HepG2 (cell line): Measurements from ENCODE around the gene ACAP2. TPM values are rescaled to one million over a fixed set of nuclear protein-coding genes. Genes with fewer than 3 reads are reported as not detected.

Experiments used
- AHDC1 ChIP-seq: sonication (generic); formaldehyde crosslinking; IDR thresholded peaks from 2 replicates; pipeline ENCODE4 v1.5.1; 2020; ENCODE audit warnings: mild to moderate bottlenecking, missing genetic modification reagents, borderline replicate concordance
- CBX1 ChIP-seq: IDR thresholded peaks from one replicate; pipeline ENCODE4 v1.6.1; 2016; ENCODE audit warnings: antibody characterized with exemption, low read depth
- EED ChIP-seq: sonication (generic); formaldehyde crosslinking; IDR thresholded peaks from 2 replicates; pipeline ENCODE4 v1.5.0; 2020; ENCODE audit warnings: mild to moderate bottlenecking, missing genetic modification reagents
- HHEX ChIP-seq: IDR thresholded peaks from 2 replicates; pipeline ENCODE4 v1.6.1; 2016; ENCODE audit warnings: control low read depth
- KLF9 ChIP-seq: IDR thresholded peaks from 2 replicates; pipeline ENCODE4 v1.6.1; 2016; ENCODE audit warnings: low read depth
- MEIS2 ChIP-seq: sonication (generic); formaldehyde crosslinking; IDR thresholded peaks from 2 replicates; pipeline ENCODE4 v1.9.0; 2021; ENCODE audit warnings: mild to moderate bottlenecking, missing genetic modification reagents
- NAIF1 ChIP-seq: sonication (generic); formaldehyde crosslinking; IDR thresholded peaks from 2 replicates; pipeline ENCODE4 v1.5.0; 2020; ENCODE audit warnings: mild to moderate bottlenecking, missing genetic modification reagents, borderline replicate concordance
- RARA ChIP-seq: IDR thresholded peaks from 2 replicates; pipeline ENCODE4 v1.6.1; 2016; ENCODE audit warnings: missing genetic modification reagents, missing compliant biosample characterization
- RCOR2 ChIP-seq: IDR thresholded peaks from 2 replicates; pipeline ENCODE4 v1.6.1; 2016; ENCODE audit warnings: missing biosample characterization, missing genetic modification reagents
- SIX4 ChIP-seq: sonication (generic); formaldehyde crosslinking; IDR thresholded peaks from 2 replicates; pipeline ENCODE4 v1.4.0; 2020; ENCODE audit warnings: missing genetic modification reagents
- SMARCE1 ChIP-seq: fragments of 450-650 bp; IDR thresholded peaks from 2 replicates; pipeline ENCODE4 v1.6.1; 2017; ENCODE audit warnings: borderline replicate concordance
- TARDBP ChIP-seq: sonication (generic); formaldehyde crosslinking; IDR thresholded peaks from 2 replicates; pipeline ENCODE4 v1.8.0; 2022; ENCODE audit warnings: mild to moderate bottlenecking, missing genetic modification reagents
- TOE1 ChIP-seq: sonication (generic); formaldehyde crosslinking; IDR thresholded peaks from 2 replicates; pipeline ENCODE4 v1.4.0; 2020; ENCODE audit warnings: mild to moderate bottlenecking, missing genetic modification reagents
- TP53 ChIP-seq: sonication (generic); formaldehyde crosslinking; conservative IDR thresholded peaks from 2 replicates; pipeline ENCODE4 v1.4.0; 2020; ENCODE audit warnings: missing genetic modification reagents
- ZNF749 ChIP-seq: sonication (generic); formaldehyde crosslinking; IDR thresholded peaks from 2 replicates; pipeline ENCODE4 v1.8.0; 2022; ENCODE audit warnings: mild to moderate bottlenecking, missing genetic modification reagents, moderate library complexity, borderline replicate concordance
- polyA plus RNA-seq, 8 experiments: library from polyadenylated mRNA; depleted of rRNA in 3 of 8; stranded (reverse) in 7 of 8; unstranded in 1 of 8; fragments of >200 nt; fragmentation: Illumina TruSeq in 4 of 8; extraction: Trizol in 4 of 8; gene quantifications; 2 replicates each; pipeline versions ENCODE4 v1.2.1 to v1.2.3, GENCODE V29; 2011 to 2016; ENCODE audit warnings: low read depth in 4 of 8, missing spikeins in 1 of 8, mixed read lengths in 1 of 8; ENCODE audit not compliant: insufficient read depth in 1 of 8
- total RNA-seq, 5 experiments: library from RNA; depleted of rRNA; stranded (reverse); fragments of >200 nt; fragmentation: Illumina TruSeq; extraction: Trizol; gene quantifications; 2 replicates each; pipeline ENCODE4 v1.2.3, GENCODE V29; 2016; ENCODE audit warnings: low read depth in 1 of 5
- TF ChIP-seq, protein P1 (sequence below): sonication (generic); formaldehyde crosslinking; IDR thresholded peaks from 2 replicates; pipeline ENCODE4 v1.9.0; 2021; ENCODE audit warnings: missing genetic modification reagents, borderline replicate concordance
- TF ChIP-seq, protein P2 (sequence below): IDR thresholded peaks from 2 replicates; pipeline ENCODE4 v1.6.1; 2016
- TF ChIP-seq, protein P3 (sequence below): sonication (generic); formaldehyde crosslinking; conservative IDR thresholded peaks from 2 replicates; pipeline ENCODE4 v1.4.0; 2020; ENCODE audit warnings: missing genetic modification reagents

Gene ACAP2
- total and polyA plus RNA-seq, 2 of the 13 experiments (the other 11 are each of a cell fraction or from before 2014, with no cell fraction given), result 7.3 to 23.9 TPM

DNA sequence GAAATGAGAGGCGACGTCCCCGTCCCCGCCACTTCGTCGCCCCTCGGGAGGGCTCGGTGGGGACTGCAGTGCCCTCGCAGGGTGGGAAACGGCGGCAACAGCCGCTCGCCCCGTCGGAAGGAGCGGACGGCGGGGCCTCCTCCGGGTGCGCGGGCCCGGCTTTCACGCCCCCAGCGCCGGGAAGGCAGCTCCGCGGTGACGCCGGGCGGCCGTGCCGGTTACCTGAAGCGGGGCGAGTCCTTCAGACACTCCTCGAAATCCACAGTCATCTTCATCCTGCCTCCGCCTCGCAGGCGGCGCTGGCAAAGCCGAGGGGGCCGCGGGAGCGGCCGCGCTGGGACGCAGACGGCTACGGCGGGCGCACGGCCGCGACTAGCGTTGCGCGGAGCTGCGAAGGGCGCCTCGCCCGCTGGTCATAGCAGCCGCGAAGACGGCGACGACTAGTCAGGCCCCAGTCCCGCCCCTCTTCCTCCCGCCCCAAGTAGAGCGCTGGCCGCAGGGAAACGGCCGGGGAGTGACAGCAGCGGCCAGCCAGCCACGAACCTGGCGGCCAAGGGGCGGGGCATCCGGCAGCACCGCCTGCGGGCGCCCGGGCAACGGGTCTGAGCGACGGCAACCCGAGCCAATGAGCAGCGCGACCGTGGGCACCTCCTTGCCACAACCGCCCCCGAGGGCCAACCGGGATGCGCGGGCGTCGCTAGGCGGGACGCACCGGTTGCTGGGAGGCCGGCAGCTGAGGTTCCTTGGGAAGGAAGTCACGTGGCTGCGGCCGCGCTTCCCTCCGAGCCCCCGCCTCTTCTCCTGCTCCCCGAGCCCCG is at the start of gene ACAP2 (continued):
- TF ChIP-seq AHDC1, result no peak
- no peak for TF ChIP-seq TP53 (CRISPR knock-in tag)
- no peak for TF ChIP-seq TARDBP (CRISPR knock-in tag)
- TF ChIP-seq ZNF749, result peak; percentile 73; the same call in 1 of the 2 replicates
- TF ChIP-seq NAIF1 (CRISPR knock-in tag), result peak; percentile 91; the same call in 1 of the 2 replicates
- TF ChIP-seq TOE1 (CRISPR knock-in tag), result no peak; the same call in 1 of the 2 replicates
- TF ChIP-seq HHEX (CRISPR knock-in tag), result no peak
- TF ChIP-seq EED (CRISPR knock-in tag), result no peak; the same call in 1 of the 2 replicates
- no peak for TF ChIP-seq KLF9
- TF ChIP-seq SIX4 (CRISPR knock-in tag), result no peak; the same call in 1 of the 2 replicates
- TF ChIP-seq RARA (CRISPR knock-in tag), result no peak
- TF ChIP-seq, protein P1, sequence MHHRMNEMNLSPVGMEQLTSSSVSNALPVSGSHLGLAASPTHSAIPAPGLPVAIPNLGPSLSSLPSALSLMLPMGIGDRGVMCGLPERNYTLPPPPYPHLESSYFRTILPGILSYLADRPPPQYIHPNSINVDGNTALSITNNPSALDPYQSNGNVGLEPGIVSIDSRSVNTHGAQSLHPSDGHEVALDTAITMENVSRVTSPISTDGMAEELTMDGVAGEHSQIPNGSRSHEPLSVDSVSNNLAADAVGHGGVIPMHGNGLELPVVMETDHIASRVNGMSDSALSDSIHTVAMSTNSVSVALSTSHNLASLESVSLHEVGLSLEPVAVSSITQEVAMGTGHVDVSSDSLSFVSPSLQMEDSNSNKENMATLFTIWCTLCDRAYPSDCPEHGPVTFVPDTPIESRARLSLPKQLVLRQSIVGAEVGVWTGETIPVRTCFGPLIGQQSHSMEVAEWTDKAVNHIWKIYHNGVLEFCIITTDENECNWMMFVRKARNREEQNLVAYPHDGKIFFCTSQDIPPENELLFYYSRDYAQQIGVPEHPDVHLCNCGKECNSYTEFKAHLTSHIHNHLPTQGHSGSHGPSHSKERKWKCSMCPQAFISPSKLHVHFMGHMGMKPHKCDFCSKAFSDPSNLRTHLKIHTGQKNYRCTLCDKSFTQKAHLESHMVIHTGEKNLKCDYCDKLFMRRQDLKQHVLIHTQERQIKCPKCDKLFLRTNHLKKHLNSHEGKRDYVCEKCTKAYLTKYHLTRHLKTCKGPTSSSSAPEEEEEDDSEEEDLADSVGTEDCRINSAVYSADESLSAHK (CRISPR knock-in tag), result no peak
- TF ChIP-seq, protein P2, sequence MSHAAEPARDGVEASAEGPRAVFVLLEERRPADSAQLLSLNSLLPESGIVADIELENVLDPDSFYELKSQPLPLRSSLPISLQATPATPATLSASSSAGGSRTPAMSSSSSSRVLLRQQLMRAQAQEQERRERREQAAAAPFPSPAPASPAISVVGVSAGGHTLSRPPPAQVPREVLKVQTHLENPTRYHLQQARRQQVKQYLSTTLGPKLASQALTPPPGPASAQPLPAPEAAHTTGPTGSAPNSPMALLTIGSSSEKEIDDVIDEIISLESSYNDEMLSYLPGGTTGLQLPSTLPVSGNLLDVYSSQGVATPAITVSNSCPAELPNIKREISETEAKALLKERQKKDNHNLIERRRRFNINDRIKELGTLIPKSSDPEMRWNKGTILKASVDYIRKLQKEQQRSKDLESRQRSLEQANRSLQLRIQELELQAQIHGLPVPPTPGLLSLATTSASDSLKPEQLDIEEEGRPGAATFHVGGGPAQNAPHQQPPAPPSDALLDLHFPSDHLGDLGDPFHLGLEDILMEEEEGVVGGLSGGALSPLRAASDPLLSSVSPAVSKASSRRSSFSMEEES (CRISPR knock-in tag), result peak; percentile 64; the same call in 1 of the 2 replicates
- TF ChIP-seq MEIS2 (CRISPR knock-in tag), result no peak
- TF ChIP-seq, protein P3, sequence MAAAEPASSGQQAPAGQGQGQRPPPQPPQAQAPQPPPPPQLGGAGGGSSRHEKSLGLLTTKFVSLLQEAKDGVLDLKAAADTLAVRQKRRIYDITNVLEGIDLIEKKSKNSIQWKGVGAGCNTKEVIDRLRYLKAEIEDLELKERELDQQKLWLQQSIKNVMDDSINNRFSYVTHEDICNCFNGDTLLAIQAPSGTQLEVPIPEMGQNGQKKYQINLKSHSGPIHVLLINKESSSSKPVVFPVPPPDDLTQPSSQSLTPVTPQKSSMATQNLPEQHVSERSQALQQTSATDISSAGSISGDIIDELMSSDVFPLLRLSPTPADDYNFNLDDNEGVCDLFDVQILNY (CRISPR knock-in tag), result no peak
- TF ChIP-seq CBX1, result no peak
- no peak for TF ChIP-seq SMARCE1
- TF ChIP-seq RCOR2 (CRISPR knock-in tag), result no peak
